T-helper 17 cell (primary cell): ENCODE results near the gene CYP2C18. TPM values are rescaled to one million over a fixed set of nuclear protein-coding genes. Genes with fewer than 3 reads are reported as not detected.
"Not testable (repeated sequence)": the region's sequence is repeated elsewhere in the genome, so short reads cannot be mapped to it uniquely, and the experiment has no call there.

Experiments
- ATAC-seq: fragments of 150-1000 bp; cut with Tn5 transposase; 2 replicates; pipeline ENCODE4 v1.10.0; 2021; ENCODE audit warnings: mild to moderate bottlenecking, moderate library complexity
- DNase-seq, 3 donors: peaks; one replicate each; pipeline versions ENCODE4 v3.0.0 to v3.0.0-alpha.2; 2020 to 2021
- H3K9me3 ChIP-seq: one replicate; pipeline ENCODE4 v1.7.0; 2013; ENCODE audit warnings: low read length, mild to moderate bottlenecking; ENCODE audit not compliant: control insufficient read depth, poor library complexity, severe bottlenecking
- H3K27ac Mint-ChIP-seq: one replicate; pipeline ENCODE4 v1.8.0; 2022; ENCODE audit warnings: mild to moderate bottlenecking, moderate library complexity, mixed read lengths
- H3K27me3 Mint-ChIP-seq: one replicate; pipeline ENCODE4 v1.8.0; 2022; ENCODE audit warnings: mixed read lengths
- H3K36me3 Mint-ChIP-seq: one replicate; pipeline ENCODE4 v1.8.0; 2022; ENCODE audit warnings: low read depth, mixed read lengths
- H3K4me1 Mint-ChIP-seq: one replicate; pipeline ENCODE4 v1.8.0; 2022; ENCODE audit warnings: mild to moderate bottlenecking, mixed read lengths
- H3K4me3 Mint-ChIP-seq: one replicate; pipeline ENCODE4 v1.8.0; 2022; ENCODE audit warnings: mild to moderate bottlenecking, moderate library complexity, mixed read lengths
- total RNA-seq, 4 donors: library from RNA in 2 of 4; stranded (reverse) in 2 of 4; gene quantifications; one replicate each; pipeline ENCODE4 v1.2.3 and lab custom pipeline; 2022 to 2026

CYP2C18 gene
- total RNA-seq, 2 donors from 2014 or later, result not detected

- ATAC-seq, H3K36me3 Mint-ChIP-seq, H3K4me3 Mint-ChIP-seq, H3K27me3 Mint-ChIP-seq, H3K4me1 Mint-ChIP-seq, H3K9me3 ChIP-seq, H3K27ac Mint-ChIP-seq, DNase-seq: not testable (repeated sequence)
These were observed 91.9 kb downstream of the CYP2C18 start for GRCh38 chr10:94775425-94775824.

GRCh38 chr10:94777886-94778458 lies 94.4 kb downstream of the CYP2C18 start:
- no peaks in the 10 kb centered on the region for H3K4me1 Mint-ChIP-seq
- DNase-seq (no peak), ATAC-seq (no peak)
- H3K9me3 ChIP-seq, result no peaks in the 10 kb centered on the region
- H3K36me3 Mint-ChIP-seq, result no peaks in the 10 kb centered on the region
- no peaks in the 10 kb centered on the region for H3K27me3 Mint-ChIP-seq
- H3K27ac Mint-ChIP-seq, result no peak overlapping the region
- H3K4me3 Mint-ChIP-seq, result no peak overlapping the region

GRCh38 chr10:94780844-94781243 lies 97.3 kb downstream of the CYP2C18 start:
- no peaks in the 10 kb centered on the region for H3K9me3 ChIP-seq
- ATAC-seq (no peak), DNase-seq (no peak)
- H3K4me1 Mint-ChIP-seq, result no peaks in the 10 kb centered on the region
- H3K4me3 Mint-ChIP-seq, result no peak overlapping the region
- no peak overlapping the region for H3K27ac Mint-ChIP-seq
- H3K36me3 Mint-ChIP-seq, result no peaks in the 10 kb centered on the region
- no peaks in the 10 kb centered on the region for H3K27me3 Mint-ChIP-seq

- H3K27ac Mint-ChIP-seq, result no peak overlapping the region
- no peaks in the 10 kb centered on the region for H3K9me3 ChIP-seq
- H3K4me3 Mint-ChIP-seq, result no peak overlapping the region
- DNase-seq (no peak), ATAC-seq (no peak)
- H3K4me1 Mint-ChIP-seq, result no peaks in the 10 kb centered on the region
- no peaks in the 10 kb centered on the region for H3K36me3 Mint-ChIP-seq
- H3K27me3 Mint-ChIP-seq, result no peaks in the 10 kb centered on the region
These were observed 100.7 kb downstream of the CYP2C18 start for GRCh38 chr10:94784256-94784655.

GRCh38 chr10:94785211-94785610 lies 101.7 kb downstream of the CYP2C18 start:
- H3K9me3 ChIP-seq, result no peaks in the 10 kb centered on the region
- Mint-ChIP-seq H3K4me3 (no peak overlapping the region), H3K36me3 (no peaks in the 10 kb centered on the region), H3K4me1 (no peaks in the 10 kb centered on the region), H3K27ac (no peak overlapping the region), H3K27me3 (no peaks in the 10 kb centered on the region)
- ATAC-seq, result no peak
- no peak for DNase-seq

Other genes with a start within 250 kb of the CYP2C18 start
- gene HELLS, start 137.9 kb upstream of the CYP2C18 start, total RNA-seq, result 10 to 100 TPM; 12.4 to 22.1 TPM
- not detected for gene CYP2C19, start 79.0 kb downstream of the CYP2C18 start, total RNA-seq